Esophagus mucosa (tissue), 1 donor: ENCODE results near the gene ICAM4. TPM values are rescaled to one million over a fixed set of nuclear protein-coding genes. Genes with fewer than 3 reads are reported as not detected.

Experiments
- ATAC-seq: fragments of 200-7000 bp; cut with Tn5 transposase; one replicate; pipeline ENCODE4 v1.9.1; 2020
- total RNA-seq: library from RNA; stranded (reverse); gene quantifications from one replicate; pipeline ENCODE4 v1.2.4, GENCODE V29; 2023
- donor health status: DM: yes; HTN: yes; CAD: no.

The ICAM4 gene
- total RNA-seq, 1 donor from 2014 or later = not detected

- ATAC-seq = no peak
These were observed 4.9 kb downstream of the ICAM4 start for GRCh38 chr19:10291554-10292205.

GRCh38 chr19:10292206-10292788 is 5.5 kb downstream of the ICAM4 start:
- peak; percentile 68 for ATAC-seq

- no peak for ATAC-seq
These were observed 6.3 kb downstream of the ICAM4 start for GRCh38 chr19:10292789-10293636.

DNA sequence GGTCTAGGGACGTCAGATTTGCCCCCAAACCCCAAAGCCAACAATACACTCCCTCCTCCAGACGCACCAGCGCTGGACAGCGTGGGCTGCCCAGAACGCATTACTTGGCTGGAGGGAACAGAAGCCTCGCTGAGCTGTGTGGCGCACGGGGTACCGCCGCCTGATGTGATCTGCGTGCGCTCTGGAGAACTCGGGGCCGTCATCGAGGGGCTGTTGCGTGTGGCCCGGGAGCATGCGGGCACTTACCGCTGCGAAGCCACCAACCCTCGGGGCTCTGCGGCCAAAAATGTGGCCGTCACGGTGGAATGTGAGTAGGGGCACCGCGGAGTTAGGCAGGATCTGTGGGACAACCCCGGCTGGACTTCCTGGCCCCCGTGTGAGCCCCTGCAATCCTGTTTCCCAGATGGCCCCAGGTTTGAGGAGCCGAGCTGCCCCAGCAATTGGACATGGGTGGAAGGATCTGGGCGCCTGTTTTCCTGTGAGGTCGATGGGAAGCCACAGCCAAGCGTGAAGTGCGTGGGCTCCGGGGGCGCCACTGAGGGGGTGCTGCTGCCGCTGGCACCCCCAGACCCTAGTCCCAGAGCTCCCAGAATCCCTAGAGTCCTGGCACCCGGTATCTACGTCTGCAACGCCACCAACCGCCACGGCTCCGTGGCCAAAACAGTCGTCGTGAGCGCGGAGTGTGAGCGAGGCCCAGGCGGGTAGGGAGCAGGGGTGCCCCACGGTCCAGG is 7.0 kb downstream of the ICAM4 start:
- ATAC-seq = no peak

DNA sequence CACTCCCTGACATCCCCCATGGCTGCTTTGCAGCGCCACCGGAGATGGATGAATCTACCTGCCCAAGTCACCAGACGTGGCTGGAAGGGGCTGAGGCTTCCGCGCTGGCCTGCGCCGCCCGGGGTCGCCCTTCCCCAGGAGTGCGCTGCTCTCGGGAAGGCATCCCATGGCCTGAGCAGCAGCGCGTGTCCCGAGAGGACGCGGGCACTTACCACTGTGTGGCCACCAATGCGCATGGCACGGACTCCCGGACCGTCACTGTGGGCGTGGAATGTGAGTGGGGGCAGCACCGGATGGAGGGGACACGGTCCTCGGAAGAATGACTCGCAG is 7.6 kb downstream of the ICAM4 start:
- no peak for ATAC-seq

GRCh38 chr19:10295305-10295846 is 8.6 kb downstream of the ICAM4 start:
- peak; percentile 45 for ATAC-seq

GRCh38 chr19:10295847-10296591 is 9.3 kb downstream of the ICAM4 start:
- ATAC-seq = no peak

DNA sequence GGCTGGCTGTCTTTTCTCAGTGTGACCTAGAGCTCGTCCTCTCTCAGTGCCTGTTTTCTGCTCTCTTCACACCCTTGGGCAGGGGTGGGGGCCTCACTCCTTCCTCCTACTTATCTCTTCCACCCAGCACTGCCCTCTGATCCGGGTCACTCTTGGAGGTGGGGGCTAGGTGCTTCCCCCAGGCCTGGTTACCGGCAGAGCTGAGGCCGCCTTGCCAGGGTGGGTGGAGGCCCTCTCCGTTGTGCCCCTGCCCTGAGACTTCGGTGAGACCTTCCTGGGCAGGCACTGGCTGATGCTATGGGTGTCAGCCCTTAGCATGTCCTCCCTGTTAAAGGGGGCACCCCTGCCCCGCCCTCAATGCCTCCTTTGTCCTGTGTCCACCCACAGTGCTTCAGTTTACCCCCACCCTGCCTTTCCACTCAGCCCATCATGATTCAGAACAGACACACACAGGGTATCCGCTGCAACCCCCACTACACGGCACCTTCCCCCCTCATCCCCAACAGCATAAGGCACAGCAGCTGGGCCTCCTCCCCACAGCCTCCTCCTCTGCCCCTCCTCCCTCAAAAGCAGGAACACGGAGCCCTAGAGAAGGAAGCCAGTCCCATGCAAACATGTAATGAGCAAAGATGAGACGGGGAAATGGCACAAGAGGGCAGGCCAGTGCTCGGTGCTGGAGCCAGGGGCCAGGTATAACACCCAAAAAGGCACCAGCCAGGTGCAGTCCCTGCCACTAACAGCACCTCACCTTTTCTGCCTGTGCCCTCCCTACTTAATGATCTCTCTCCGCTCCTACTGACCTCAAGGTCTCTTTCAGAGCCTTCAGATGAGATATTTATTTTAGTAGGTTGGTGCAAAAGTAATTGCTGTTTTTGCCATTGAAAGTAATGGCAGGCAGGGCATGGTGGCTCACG is 13.0 kb downstream of the ICAM4 start:
- ATAC-seq = peak; percentile 24

- no peak for ATAC-seq
These were observed 18.5 kb downstream of the ICAM4 start for GRCh38 chr19:10305139-10305806.

GRCh38 chr19:10306327-10306726 is 19.6 kb downstream of the ICAM4 start:
- no peak for ATAC-seq

DNA sequence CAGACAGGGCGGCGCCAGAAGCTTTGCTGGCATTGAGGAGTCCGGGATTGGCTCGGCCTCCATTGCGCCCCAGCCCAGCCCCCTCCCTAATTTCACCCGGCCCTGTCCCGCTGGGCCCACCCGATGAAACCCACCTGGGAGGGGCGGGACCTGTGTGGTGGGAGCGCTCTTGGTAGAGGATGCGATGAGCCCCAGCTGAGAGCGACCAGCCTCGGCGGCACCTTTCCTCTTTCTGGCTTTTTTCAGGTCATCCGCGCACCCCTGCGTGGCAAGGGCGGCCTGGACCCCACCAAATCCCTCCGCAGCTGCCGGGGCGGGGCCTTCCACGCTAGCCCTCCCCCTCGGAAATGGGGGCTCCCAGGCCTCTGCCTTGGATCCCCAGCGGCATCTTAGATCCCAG is 22.7 kb downstream of the ICAM4 start, which contains the start of gene ZGLP1:
Gene ZGLP1 (minus strand): TSS at position 393 of the 400 bp plus-strand sequence.
- no peak for ATAC-seq

GRCh38 chr19:10315335-10316214 is 28.8 kb downstream of the ICAM4 start, which contains the start of gene FDX2:
Gene FDX2, minus strand, starts transcription at chr19:10316015. Its CDS starts 19 bp downstream, at chr19:10315996.
- ATAC-seq = peak; percentile 82

- ATAC-seq = no peak
These were observed 29.7 kb downstream of the ICAM4 start for GRCh38 chr19:10316229-10317044.

GRCh38 chr19:10317045-10317856 is 30.5 kb downstream of the ICAM4 start:
- no peak for ATAC-seq

DNA sequence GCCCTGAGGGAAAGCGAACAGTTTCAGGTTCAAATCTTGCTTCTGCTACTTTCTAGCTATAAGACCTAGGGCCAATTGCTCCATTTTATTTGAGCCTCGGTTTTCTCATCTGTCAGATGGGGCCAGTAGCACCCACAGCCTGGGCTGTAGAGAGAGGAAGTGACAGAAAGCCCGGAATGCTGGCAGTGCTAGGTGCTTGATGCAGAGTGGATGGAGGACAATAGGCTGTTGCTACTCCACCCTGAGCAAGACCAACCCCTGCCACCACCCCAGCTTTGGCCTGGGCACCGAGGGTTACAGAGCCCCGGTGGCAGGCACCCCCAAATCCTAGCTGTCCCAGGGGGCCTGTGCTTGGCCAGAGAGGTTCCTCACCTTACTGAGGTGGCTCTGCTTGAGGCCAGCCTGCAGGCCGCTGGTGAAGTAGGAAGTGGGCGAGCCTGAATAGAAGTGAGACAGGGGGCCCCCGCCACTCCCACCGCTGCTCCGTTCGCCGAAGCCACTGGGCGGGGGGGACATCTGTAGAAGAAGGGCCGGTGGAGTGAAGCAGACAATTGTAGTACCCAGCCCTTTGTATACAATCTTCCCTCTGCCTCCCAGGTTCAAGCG is 31.2 kb downstream of the ICAM4 start:
- ATAC-seq = no peak

DNA sequence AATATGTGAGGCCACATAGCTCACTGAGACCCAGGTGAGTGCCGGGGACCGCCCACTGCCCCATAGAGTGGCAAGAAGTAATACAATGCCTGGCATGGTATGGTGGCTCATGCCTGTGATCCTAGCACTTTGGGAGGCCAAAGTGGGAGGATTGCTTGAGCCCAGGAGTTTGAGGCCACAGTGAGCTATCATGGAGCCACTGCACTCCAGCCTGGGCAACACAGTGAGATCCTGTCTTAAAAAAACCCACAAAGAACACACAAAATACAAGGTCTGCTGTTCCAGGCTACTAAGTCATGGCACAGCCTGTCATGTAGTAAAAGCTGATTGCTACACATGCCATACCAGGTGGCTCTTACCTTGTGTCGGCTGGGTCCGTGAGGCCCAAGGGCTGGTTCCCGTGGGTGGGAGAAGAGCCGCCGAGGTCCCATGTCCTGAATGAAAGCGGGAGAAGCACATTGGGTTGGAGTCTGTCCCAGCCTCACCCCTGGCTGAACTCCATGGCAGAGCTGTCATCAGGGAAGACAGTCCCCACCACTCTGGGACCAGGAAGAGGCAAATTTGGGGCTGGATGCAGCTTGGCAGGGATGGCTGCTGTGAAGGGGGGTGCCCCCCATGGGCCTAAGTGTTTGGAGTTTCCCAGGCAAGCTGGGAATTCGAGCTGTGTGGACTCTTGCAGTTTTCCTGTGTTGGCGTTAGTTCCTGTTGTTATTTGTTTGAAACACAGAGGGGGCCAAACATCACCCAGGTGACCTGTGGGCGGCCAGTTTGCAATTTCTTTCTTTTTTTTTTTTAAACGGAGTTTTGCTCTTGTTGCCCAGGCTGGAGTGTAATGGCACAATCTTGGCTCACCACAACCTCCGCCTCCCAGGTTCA is 32.3 kb downstream of the ICAM4 start:
- no peak for ATAC-seq
